Natural killer cell (primary cell): ENCODE data around the gene VWF. TPM values are rescaled to one million over a fixed set of nuclear protein-coding genes. Genes with fewer than 3 reads are reported as not detected.

ENCODE experiments used
- ATAC-seq, 3 donors: fragments of 150-1000 bp in 2 of 3; fragments of 200-7000 bp in 1 of 3; cut with Tn5 transposase; 1 replicate in 1 of 3; 2 replicates in 2 of 3; pipeline ENCODE4 v1.10.0; 2021; ENCODE audit warnings: mild to moderate bottlenecking in 2 of 3, moderate library complexity in 2 of 3
- DNase-seq, 2 donors: peaks; one replicate each; pipeline versions ENCODE4 v3.0.0 to v3.0.0-alpha.2; 2013 to 2021; ENCODE audit warnings: mixed read lengths in 1 of 2
- H3K27ac ChIP-seq: one replicate; pipeline ENCODE4 v1.5.1; 2013; ENCODE audit warnings: mild to moderate bottlenecking, low read length
- H3K27me3 ChIP-seq: one replicate; pipeline ENCODE4 v1.6.1; 2013; ENCODE audit warnings: low read length; ENCODE audit not compliant: control insufficient read depth, insufficient read depth
- H3K36me3 ChIP-seq: one replicate; pipeline ENCODE4 v1.6.1; 2013; ENCODE audit warnings: low read length; ENCODE audit not compliant: control insufficient read depth, insufficient read depth
- H3K4me1 ChIP-seq: one replicate; pipeline ENCODE4 v1.6.1; 2013; ENCODE audit warnings: low read length; ENCODE audit not compliant: control insufficient read depth, insufficient read depth
- H3K4me3 ChIP-seq: one replicate; pipeline ENCODE4 v1.5.1; 2013; ENCODE audit warnings: low read length
- H3K9me3 ChIP-seq: one replicate; pipeline ENCODE4 v1.6.1; 2013; ENCODE audit warnings: low read length; ENCODE audit not compliant: control insufficient read depth, insufficient read depth
- H3K27ac Mint-ChIP-seq, 2 donors: one replicate each; pipeline ENCODE4 v1.8.0; 2022; ENCODE audit warnings: mild to moderate bottlenecking in 2 of 2, mixed read lengths in 2 of 2, moderate library complexity in 1 of 2
- H3K27me3 Mint-ChIP-seq, 2 donors: one replicate each; pipeline ENCODE4 v1.8.0; 2022; ENCODE audit warnings: low read depth in 2 of 2, mixed read lengths in 2 of 2
- H3K36me3 Mint-ChIP-seq: one replicate; pipeline ENCODE4 v1.8.0; 2022; ENCODE audit warnings: mixed read lengths
- H3K4me1 Mint-ChIP-seq, 2 donors: one replicate each; pipeline ENCODE4 v1.8.0; 2022; ENCODE audit warnings: mixed read lengths in 2 of 2
- H3K4me3 Mint-ChIP-seq: one replicate; pipeline ENCODE4 v1.8.0; 2022; ENCODE audit warnings: mild to moderate bottlenecking, moderate library complexity, mixed read lengths
- H3K9me3 Mint-ChIP-seq, 2 donors: one replicate each; pipeline ENCODE4 v1.8.0; 2022; ENCODE audit warnings: mixed read lengths in 2 of 2
- CTCF ChIP-seq: fragments of 200-600 bp; IDR thresholded peaks from one replicate; pipeline ENCODE4 v1.8.0; 2022; ENCODE audit warnings: antibody characterized with exemption
- WGBS: methylation state at CpG from one replicate; pipeline ENCODE4 v1.1.7; 2013; ENCODE audit warnings: missing lambda C conversion rate; ENCODE audit not compliant: insufficient coverage; 5-methylcytosine and 5-hydroxymethylcytosine counted together
- intact Hi-C: fragments of 100-400 bp; cut with micrococcal nuclease; formaldehyde crosslinking; loops from one replicate; pipeline ENCODE4 v1.14.2; 2022
- total RNA-seq, 4 donors: library from RNA; stranded (reverse); fragments of 120-200 nt in 1 of 4; gene quantifications; one replicate each; pipeline versions ENCODE4 v1.2.3 to v1.2.4, GENCODE V29; 2013 to 2022

Gene VWF
- total RNA-seq, 3 donors from 2014 or later (not counting 1 experiment from before 2014, with no cell fraction given) = 0.14 to 0.95 (median 0.71) TPM

- WGBS = 3% methylated on average over 4 of the region's 4 CpGs
- Histone ChIP-seq H3K4me1 (peaks cover 23% of the 10 kb centered on the region), H3K4me3 (peak overlapping the region; percentile 29), H3K27me3 (peaks cover 7% of the 10 kb centered on the region), H3K27ac (no peak overlapping the region), H3K36me3 (no peaks in the 10 kb centered on the region), H3K9me3 (no peaks in the 10 kb centered on the region)
- Mint-ChIP-seq H3K4me3 (peak overlapping the region; percentile 96), H3K27me3 (peaks cover 34 to 51% of the 10 kb centered on the region in 2 donors), H3K36me3 (no peaks in the 10 kb centered on the region), H3K27ac (peak overlapping the region; percentile 71 to 73), H3K4me1 (peaks cover 32% of the 10 kb centered on the region in 2 donors), H3K9me3 (no peaks in the 10 kb centered on the region)
- TF ChIP-seq CTCF = no peak
- intact Hi-C loops = loop anchor here (10.0 kb wide), 1 partner anchor 90 kb away; no protein-coding TSS in a partner anchor
- ATAC-seq (peak; percentile 87 to 95 (median 90)), DNase-seq (peak; percentile 48 to 62)
These were observed 50.0 kb downstream of the VWF start for GRCh38 chr12:6074427-6074826.

GRCh38 chr12:6073426-6073825 lies 51.0 kb downstream of the VWF start:
- H3K27ac ChIP-seq = no peak overlapping the region
- no peak for DNase-seq
- H3K36me3 Mint-ChIP-seq = no peaks in the 10 kb centered on the region
- no peaks in the 10 kb centered on the region for H3K9me3 ChIP-seq
- H3K36me3 ChIP-seq = no peaks in the 10 kb centered on the region
- no peak overlapping the region for H3K4me3 ChIP-seq
- no peak overlapping the region for H3K27ac Mint-ChIP-seq
- intact Hi-C loops = loop anchor here (10.0 kb wide), 1 partner anchor 91 kb away; no protein-coding TSS in a partner anchor
- H3K4me3 Mint-ChIP-seq = no peak overlapping the region
- TF ChIP-seq CTCF = no peak
- peaks cover 34 to 35% of the 10 kb centered on the region in 2 donors for H3K4me1 Mint-ChIP-seq
- H3K27me3 ChIP-seq = peaks cover 7% of the 10 kb centered on the region
- peaks cover 36 to 57% of the 10 kb centered on the region in 2 donors for H3K27me3 Mint-ChIP-seq
- H3K9me3 Mint-ChIP-seq = no peaks in the 10 kb centered on the region
- 90% methylated on average over 7 of the region's 7 CpGs for WGBS
- H3K4me1 ChIP-seq = peaks cover 26% of the 10 kb centered on the region
- ATAC-seq = no peak

GRCh38 chr12:6072302-6072752 lies 52.1 kb downstream of the VWF start:
- DNase-seq = no peak
- peaks cover 34 to 35% of the 10 kb centered on the region in 2 donors for H3K4me1 Mint-ChIP-seq
- WGBS = 92% methylated on average over 10 of the region's 10 CpGs
- H3K27me3 Mint-ChIP-seq = peaks cover 35 to 53% of the 10 kb centered on the region in 2 donors
- H3K4me1 ChIP-seq = peaks cover 26% of the 10 kb centered on the region
- no peak overlapping the region for H3K27ac Mint-ChIP-seq
- H3K4me3 ChIP-seq = no peak overlapping the region
- no peak for ATAC-seq
- no peak overlapping the region for H3K4me3 Mint-ChIP-seq
- TF ChIP-seq CTCF = no peak
- intact Hi-C loops = loop anchor here (10.0 kb wide), 1 partner anchor 92 kb away; no protein-coding TSS in a partner anchor
- H3K36me3 Mint-ChIP-seq = no peaks in the 10 kb centered on the region
- H3K9me3 ChIP-seq = no peaks in the 10 kb centered on the region
- no peak overlapping the region for H3K27ac ChIP-seq
- no peaks in the 10 kb centered on the region for H3K9me3 Mint-ChIP-seq
- H3K27me3 ChIP-seq = peaks cover 7% of the 10 kb centered on the region
- H3K36me3 ChIP-seq = no peaks in the 10 kb centered on the region

- no peak overlapping the region for H3K27ac ChIP-seq
- peaks cover 7% of the 10 kb centered on the region for H3K27me3 ChIP-seq
- Mint-ChIP-seq H3K27ac (no peak overlapping the region), H3K36me3 (no peaks in the 10 kb centered on the region), H3K27me3 (peaks cover 42 to 59% of the 10 kb centered on the region in 2 donors), H3K4me3 (no peak overlapping the region), H3K9me3 (no peaks in the 10 kb centered on the region), H3K4me1 (peaks cover 34 to 35% of the 10 kb centered on the region in 2 donors)
- no peak for DNase-seq
- no peaks in the 10 kb centered on the region for H3K9me3 ChIP-seq
- ATAC-seq = no peak
- H3K36me3 ChIP-seq = no peaks in the 10 kb centered on the region
- intact Hi-C loops = loop anchor here (10.0 kb wide), 1 partner anchor 93 kb away; no protein-coding TSS in a partner anchor
- 86% methylated on average over 4 of the region's 4 CpGs for WGBS
- H3K4me3 ChIP-seq = no peak overlapping the region
- peaks cover 26% of the 10 kb centered on the region for H3K4me1 ChIP-seq
- no peak for TF ChIP-seq CTCF
These were observed 52.9 kb downstream of the VWF start for GRCh38 chr12:6071589-6071988.
